ENCODE data around the gene GHR.

GRCh38 chr5:42634575-42634974, 211.3 kb downstream of the GHR start:
- TF ChIP-seq CTCF (IDR thresholded peaks at IDR 0.05; ENCODE audit: extremely low read depth in 1 of 2, insufficient read depth in 1 of 2, low read depth in 1 of 2, low read length in 2 of 2) (no peak), EZH2 (IDR thresholded peaks at IDR 0.05; ENCODE audit: borderline replicate concordance, low read depth, low read length, severe bottlenecking) (no peak), POLR2A (IDR thresholded peaks at IDR 0.05; ENCODE audit: low read depth, low read length) (no peak), JUN (IDR thresholded peaks at IDR 0.05; ENCODE audit: borderline replicate concordance, insufficient read depth, insufficient read length, low read depth) (no peak), FOS (IDR thresholded peaks at IDR 0.05; ENCODE audit: borderline replicate concordance, insufficient read depth, low read length) (no peak), POLR2AphosphoS5 (IDR thresholded peaks at IDR 0.05; ENCODE audit: insufficient read depth, low read depth, low read length) (no peak), MAX (IDR thresholded peaks at IDR 0.05; ENCODE audit: insufficient read depth, insufficient read length) (no peak), GATA2 (IDR thresholded peaks at IDR 0.05; ENCODE audit: insufficient read depth, insufficient read length, low read depth, low read length) (no peak)
